ENCODE results near the gene MTOR. TPM values are rescaled to one million over a fixed set of nuclear protein-coding genes. Genes with fewer than 3 reads are reported as not detected.

MTOR gene
- total RNA-seq, 4 donors from 2014 or later, result 22.9 to 51.5 (median 40.3) TPM

GRCh38 chr1:11207898-11208611, 54.3 kb downstream of the MTOR start:
- H3K36me3 ChIP-seq, result no peaks in the 10 kb centered on the region
- peak; percentile 52 to 66 for DNase-seq

GRCh38 chr1:11204396-11205190, 57.8 kb downstream of the MTOR start:
- DNase-seq, result no peak
- intact Hi-C loops (cut with DNase I; ENCODE audit: low total_unique reads), result no loop called here
- TF ChIP-seq POLR2A (IDR thresholded peaks at IDR 0.05), result no peak
- Histone ChIP-seq H3K36me3 (no peaks in the 10 kb centered on the region), H3K4me3 (no peak overlapping the region), H3K9me3 (no peaks in the 10 kb centered on the region), H3K27ac (no peak overlapping the region), H3K27me3 (no peaks in the 10 kb centered on the region), H3K4me1 (no peaks in the 10 kb centered on the region)

More at GRCh38 chr1:11207898-11208611, 54.3 kb downstream of the MTOR start:
- no peak overlapping the region for H3K4me3 ChIP-seq
- TF ChIP-seq POLR2A (IDR thresholded peaks at IDR 0.05) (no peak), CTCF (IDR thresholded peaks at IDR 0.05) (no peak)
- intact Hi-C loops (cut with DNase I; ENCODE audit: low total_unique reads), result no loop called here
- H3K4me1 ChIP-seq, result no peaks in the 10 kb centered on the region
- H3K9me3 ChIP-seq, result no peaks in the 10 kb centered on the region
- peak overlapping the region; percentile 0 to 43 for H3K27ac ChIP-seq
- no peaks in the 10 kb centered on the region for H3K27me3 ChIP-seq

GRCh38 chr1:11198851-11199594, 63.3 kb downstream of the MTOR start:
- Histone ChIP-seq H3K4me1 (no peaks in the 10 kb centered on the region), H3K27ac (no peak overlapping the region), H3K27me3 (no peaks in the 10 kb centered on the region), H3K9me3 (no peaks in the 10 kb centered on the region), H3K4me3 (no peak overlapping the region), H3K36me3 (no peaks in the 10 kb centered on the region)
- intact Hi-C loops (cut with DNase I; ENCODE audit: low total_unique reads), result no loop called here
- no peak for DNase-seq
- TF ChIP-seq CTCF (IDR thresholded peaks at IDR 0.05) (no peak), POLR2A (IDR thresholded peaks at IDR 0.05) (no peak)

- H3K4me1 ChIP-seq, result no peaks in the 10 kb centered on the region
- TF ChIP-seq CTCF (IDR thresholded peaks at IDR 0.05) (no peak), POLR2A (IDR thresholded peaks at IDR 0.05) (no peak)
- no peak overlapping the region for H3K27ac ChIP-seq
- intact Hi-C loops (cut with DNase I; ENCODE audit: low total_unique reads), result no loop called here
- no peaks in the 10 kb centered on the region for H3K9me3 ChIP-seq
- H3K4me3 ChIP-seq, result no peak overlapping the region
- DNase-seq, result no peak
- H3K36me3 ChIP-seq, result no peaks in the 10 kb centered on the region
- H3K27me3 ChIP-seq, result no peaks in the 10 kb centered on the region
Measured at GRCh38 chr1:11198257-11198656, 64.1 kb downstream of the MTOR start.

GRCh38 chr1:11197359-11197758, 65.0 kb downstream of the MTOR start:
- no peaks in the 10 kb centered on the region for H3K4me1 ChIP-seq
- no peaks in the 10 kb centered on the region for H3K9me3 ChIP-seq
- no peaks in the 10 kb centered on the region for H3K36me3 ChIP-seq
- no peak overlapping the region for H3K27ac ChIP-seq
- H3K27me3 ChIP-seq, result no peaks in the 10 kb centered on the region
- TF ChIP-seq CTCF (IDR thresholded peaks at IDR 0.05), result no peak
- TF ChIP-seq POLR2A (IDR thresholded peaks at IDR 0.05), result no peak
- intact Hi-C loops (cut with DNase I; ENCODE audit: low total_unique reads), result no loop called here
- DNase-seq, result no peak
- H3K4me3 ChIP-seq, result no peak overlapping the region
